Body of pancreas (tissue), 4 donors: ENCODE measurements around the gene MYRFL.

Experiments
- POLR2A ChIP-seq, 3 donors: fragments of 450-650 bp; IDR thresholded peaks; one replicate each; pipeline ENCODE4 v1.6.1; 2016; ENCODE audit warnings: antibody characterized with exemption in 3 of 3, mild to moderate bottlenecking in 2 of 3
- TF ChIP-seq, protein P1 (sequence below), 7 experiments: fragments of 450-650 bp in 4 of 7; fragments of 200-600 bp in 3 of 7; sonication (generic) in 3 of 7; IDR thresholded peaks; one replicate each; pipeline ENCODE4 v1.5.1; 2016 to 2019; ENCODE audit warnings: antibody characterized with exemption in 7 of 7

DNA sequence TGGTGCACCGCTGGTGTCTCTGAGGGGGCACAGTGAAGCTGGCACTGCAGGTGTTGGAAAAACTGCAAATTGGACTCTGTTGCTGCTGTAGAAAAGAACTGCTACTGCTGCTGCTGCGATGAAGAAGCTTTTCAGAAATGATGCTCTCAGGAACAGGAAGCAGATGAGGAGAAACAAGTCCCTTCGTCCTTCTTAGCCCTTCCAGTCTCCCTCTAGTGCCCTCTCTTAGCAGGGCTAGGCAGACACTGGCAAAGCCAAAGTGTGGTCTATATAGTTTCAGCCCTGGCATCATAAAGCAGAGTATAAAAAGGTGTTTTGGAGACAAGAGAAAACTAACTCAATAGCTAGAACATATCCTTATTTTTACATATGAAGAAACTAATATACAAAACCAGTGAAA lies 174.5 kb downstream of the MYRFL start:
- TF ChIP-seq, protein P1, sequence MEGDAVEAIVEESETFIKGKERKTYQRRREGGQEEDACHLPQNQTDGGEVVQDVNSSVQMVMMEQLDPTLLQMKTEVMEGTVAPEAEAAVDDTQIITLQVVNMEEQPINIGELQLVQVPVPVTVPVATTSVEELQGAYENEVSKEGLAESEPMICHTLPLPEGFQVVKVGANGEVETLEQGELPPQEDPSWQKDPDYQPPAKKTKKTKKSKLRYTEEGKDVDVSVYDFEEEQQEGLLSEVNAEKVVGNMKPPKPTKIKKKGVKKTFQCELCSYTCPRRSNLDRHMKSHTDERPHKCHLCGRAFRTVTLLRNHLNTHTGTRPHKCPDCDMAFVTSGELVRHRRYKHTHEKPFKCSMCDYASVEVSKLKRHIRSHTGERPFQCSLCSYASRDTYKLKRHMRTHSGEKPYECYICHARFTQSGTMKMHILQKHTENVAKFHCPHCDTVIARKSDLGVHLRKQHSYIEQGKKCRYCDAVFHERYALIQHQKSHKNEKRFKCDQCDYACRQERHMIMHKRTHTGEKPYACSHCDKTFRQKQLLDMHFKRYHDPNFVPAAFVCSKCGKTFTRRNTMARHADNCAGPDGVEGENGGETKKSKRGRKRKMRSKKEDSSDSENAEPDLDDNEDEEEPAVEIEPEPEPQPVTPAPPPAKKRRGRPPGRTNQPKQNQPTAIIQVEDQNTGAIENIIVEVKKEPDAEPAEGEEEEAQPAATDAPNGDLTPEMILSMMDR (IDR thresholded peaks at IDR 0.05): no peak
- no peak for TF ChIP-seq POLR2A (IDR thresholded peaks at IDR 0.05)
